Dedifferentiated amniotic fluid mesenchymal stem cell (primary cell): Measurements from ENCODE around the gene OTOP3.
"Not testable (repeated sequence)": the region's sequence is repeated elsewhere in the genome, so short reads cannot be mapped to it uniquely, and the experiment has no call there.

Source experiments
- DNase-seq: peaks from one replicate; pipeline ENCODE4 v3.0.0-alpha.2; 2016; ENCODE audit errors: extremely low spot score

The OTOP3 gene, protein sequence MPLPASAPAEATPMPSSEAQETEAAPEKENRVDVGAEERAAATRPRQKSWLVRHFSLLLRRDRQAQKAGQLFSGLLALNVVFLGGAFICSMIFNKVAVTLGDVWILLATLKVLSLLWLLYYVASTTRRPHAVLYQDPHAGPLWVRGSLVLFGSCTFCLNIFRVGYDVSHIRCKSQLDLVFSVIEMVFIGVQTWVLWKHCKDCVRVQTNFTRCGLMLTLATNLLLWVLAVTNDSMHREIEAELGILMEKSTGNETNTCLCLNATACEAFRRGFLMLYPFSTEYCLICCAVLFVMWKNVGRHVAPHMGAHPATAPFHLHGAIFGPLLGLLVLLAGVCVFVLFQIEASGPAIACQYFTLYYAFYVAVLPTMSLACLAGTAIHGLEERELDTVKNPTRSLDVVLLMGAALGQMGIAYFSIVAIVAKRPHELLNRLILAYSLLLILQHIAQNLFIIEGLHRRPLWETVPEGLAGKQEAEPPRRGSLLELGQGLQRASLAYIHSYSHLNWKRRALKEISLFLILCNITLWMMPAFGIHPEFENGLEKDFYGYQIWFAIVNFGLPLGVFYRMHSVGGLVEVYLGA

DNA sequence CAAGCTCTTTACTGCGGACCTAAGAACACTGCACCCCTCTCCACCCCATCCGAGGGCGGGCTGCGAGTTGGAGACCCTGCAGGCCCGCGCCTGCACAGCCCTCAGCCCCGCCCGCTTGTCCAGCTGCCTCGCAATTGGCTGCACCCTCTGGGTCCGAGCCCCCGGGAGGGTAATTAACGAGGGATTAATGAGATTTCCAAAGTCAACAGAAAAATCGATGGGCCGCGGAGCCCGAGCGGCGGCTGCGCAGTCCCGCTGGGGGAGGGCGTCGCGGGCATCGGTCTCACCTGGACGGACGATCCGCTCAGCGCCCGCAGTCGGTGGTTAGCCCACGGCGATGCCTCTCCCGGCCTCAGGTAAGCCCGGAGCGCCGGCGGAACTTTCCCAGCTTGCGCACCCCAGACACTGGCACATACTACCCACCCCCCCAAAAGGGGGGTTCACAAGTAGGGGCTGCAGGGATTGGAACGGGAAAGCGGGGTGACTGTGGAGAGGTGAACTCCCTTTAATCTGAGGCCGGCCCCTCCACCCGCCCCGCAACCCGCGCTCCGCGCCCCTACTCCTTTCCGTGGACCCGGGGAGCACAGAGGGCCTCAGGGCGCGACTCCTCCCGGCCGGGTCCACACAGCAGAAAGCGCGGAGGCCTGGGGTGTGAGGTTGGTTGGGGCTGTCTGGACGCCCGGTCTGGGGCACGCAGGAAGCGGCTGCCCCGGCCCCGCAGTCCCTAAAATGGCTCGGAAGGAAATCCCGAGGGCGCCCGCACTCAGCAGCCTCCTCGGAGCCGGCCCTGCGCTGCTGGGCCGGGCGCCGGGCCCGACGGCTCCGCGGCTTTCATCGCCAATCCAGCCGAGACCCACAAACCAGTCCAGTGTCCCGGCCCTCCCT is at the start of gene OTOP3:
OTOP3 (plus strand) TSS at position 314 of the 885 bp plus-strand sequence; CDS start at position 338, 24 bp downstream.
- DNase-seq, result no peak

DNA sequence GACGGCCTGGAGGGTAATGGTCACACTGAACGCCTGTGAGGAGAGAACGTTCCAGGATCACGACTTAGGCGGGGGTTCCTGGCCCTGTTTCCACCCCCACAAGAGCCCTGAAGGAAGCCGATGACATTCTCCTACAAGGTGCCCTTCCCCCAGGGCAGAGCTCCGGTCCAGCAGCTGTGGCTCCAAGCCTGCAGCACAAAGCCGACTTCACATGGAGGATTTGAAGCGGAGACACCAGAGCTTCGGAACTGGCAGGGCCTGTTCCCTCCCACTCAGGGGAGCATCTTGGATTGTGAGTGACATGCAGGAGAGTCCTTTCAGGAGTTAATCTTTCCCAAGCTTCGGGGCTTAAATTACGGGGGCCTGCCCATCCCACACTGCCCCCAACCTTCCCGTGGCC is 47.2 kb upstream of the OTOP3 start:
- no peak for DNase-seq

DNA sequence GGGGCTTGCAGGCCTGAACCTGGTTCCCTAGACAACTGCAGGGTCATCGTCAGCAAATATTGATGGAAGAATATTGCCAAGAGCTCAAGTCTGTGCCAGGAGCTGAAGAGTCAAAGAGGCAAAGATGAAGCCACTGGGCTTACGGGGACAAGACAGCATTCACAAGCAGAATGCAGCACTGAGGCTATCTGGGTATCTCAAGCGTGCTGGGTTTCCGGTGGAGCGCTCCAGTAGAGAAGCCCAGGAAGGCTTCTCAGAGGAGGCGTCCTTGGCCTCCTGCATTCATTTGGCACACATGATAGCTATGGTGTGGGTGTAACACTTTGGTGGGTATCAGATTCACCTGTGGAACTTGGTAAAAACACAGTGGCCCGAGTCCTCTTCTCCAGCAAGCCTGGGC is 45.1 kb upstream of the OTOP3 start:
- no peak for DNase-seq

DNA sequence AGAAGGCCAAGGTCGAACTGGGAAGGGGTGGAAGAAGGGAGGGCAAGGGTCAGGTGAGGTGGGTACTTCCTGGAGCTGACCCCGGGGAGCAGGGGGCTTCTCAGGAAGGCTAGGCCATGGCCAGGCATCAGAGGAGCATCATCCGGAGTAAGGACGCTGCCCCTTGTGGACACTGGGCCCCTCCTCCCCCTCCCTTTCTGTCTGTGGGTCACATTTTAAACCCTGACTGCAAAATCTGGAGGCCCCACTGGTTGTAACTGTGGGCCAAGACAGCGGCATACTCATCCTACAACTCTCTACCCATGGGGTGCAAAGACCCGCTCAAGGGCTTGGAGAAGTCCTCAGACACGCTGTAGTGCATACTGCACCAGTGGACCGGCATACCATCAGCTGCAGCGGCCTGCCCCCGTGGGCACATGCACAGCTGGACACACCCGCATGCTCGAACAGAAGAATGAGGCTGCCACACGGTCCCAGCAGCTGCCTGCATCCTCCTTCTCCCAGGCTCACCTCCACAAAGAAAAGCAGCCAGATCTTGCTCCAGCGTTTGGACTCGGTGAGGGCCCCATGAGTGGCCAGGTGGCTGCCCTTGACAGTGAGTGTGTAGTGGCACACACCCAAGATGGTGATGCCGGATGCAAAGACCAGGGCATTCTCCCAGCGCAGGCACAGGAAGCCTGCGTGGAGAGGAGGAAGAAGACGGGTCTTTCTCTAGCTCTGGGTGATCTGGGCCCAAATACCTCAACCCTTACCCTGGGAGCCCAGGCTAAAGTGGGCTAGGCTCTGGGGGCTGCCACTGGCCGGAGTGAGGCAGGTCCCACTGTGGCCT is 43.5 kb upstream of the OTOP3 start:
- no peak for DNase-seq

DNA sequence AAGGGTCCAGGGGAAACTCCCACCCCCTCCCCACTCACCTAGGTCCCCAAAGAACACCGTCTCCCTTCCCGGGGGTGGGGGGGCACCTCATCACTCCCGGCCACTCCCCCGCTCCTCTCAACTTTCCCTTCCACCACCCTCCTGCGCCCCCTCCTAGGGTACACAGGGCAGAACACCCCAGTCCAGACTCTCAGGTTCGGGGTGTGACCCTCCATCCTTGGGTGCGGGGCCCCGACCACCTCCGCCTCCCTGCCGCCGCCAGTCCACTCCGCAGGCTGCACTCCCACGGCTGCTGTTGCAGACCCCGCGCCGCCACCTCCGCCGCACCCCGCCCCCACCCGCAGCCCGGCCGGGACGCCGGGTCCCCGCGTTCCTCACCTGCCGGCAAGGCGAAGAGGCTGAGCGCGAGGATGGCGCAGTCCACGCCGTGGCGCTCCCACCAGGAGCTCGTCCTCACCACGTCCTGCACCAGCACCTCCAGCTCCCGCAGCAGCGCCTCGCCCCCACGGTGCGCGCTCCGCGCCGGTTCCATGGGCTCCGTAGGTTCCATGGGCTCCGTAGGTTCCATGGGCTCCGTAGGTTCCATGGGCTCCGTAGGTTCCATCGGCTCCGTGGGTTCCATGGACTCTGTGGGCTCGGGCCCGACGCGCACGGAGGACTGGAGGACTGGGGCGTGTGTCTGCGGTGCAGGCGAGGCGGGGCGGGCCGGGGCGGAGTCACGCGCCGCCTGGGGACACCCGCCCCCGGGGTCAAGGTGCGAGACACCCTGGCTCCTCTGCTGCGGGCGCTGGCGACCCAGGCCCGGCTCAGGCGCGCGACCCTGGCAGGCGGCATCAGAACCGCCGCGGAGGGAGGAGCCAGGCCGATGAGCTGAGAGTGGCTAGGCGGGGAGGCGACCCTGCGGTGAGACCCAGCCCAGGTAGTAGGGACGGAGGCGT is 42.5 kb upstream of the OTOP3 start, which contains the start of gene FADS6:
FADS6 (minus strand) TSS at position 660 of the 938 bp plus-strand sequence; CDS start at position 622, 38 bp downstream.
- DNase-seq, result no peak

DNA sequence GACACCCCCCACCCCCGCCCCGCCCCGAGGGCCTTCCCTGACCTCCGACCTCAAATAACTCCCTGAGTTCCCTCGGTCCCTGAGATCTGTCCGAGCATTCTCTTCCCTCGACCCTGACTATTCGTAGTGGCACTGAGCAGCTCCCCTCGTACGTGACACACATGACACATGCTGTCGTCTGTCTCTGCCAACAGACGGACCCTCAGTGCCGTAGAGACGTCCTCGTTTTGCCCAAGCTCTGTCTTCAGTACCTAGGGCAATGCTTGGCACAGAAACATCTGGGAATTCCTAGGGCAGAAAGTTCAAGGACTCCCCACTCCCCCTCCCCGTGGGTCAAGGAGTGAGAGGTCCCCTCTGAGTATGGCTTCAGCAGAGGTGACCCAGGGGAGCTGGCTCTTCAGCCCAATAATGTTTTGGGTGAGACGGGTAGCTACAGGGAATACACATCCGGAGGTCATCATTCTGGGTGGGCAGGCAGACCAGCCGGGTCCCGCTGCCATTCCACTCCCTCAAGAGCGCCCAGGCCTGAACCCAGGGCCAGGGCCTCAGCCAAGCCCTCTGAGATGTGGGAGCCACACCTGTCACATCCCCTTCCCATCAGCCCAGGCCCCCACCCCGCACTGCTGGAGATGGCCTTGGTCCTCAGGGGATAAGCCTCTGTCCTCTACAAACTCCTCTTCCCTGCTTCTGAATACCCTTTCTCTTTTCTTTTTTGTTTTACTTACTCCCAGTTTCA is 41.6 kb upstream of the OTOP3 start:
- DNase-seq, result no peak

DNA sequence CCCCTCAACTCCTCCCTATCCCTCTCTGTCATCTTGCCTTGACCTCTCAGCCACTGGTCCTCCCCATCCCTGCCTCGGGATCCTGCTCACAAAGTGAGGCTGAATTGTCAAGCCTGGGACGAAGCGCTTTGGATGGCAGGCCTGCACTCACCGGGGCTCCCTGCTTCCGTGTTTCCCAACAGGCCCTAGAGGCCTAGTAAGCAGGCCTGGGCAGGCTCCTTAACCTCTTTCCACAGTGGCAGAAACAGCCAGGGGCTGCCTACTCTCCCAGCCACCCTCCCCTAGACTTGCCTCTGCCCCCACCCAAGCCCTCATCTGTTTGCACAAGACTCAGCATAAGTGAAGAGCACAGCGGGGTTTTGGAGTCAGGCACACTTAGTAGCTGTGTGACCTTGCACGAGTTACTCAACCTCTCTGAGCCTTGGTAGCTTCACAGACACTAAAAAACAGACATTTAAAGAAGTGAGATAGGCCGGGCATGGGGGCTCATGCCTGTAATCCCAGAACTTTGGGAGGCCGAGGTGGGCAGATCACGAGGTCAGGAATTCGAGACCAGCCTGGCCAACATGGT is 37.2 kb upstream of the OTOP3 start:
- no peak for DNase-seq

DNA sequence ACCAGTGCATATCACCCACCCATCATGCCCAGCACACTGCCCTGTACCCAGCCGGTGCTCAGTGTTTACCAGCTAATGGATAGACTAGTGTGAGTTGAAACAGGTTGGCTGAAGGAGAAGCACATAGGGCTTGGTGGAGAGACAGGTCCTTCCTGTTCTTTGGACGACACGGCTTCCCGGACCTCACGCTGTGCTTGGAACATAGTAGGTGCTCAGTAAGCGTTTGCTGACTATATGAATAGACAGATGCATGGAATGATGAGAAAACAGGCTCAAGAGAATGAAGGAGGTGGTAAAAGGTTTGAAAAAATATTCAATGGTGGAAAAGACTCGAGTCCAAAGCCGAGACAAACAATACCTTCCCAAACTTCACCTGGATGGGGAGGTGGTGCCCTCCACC is 35.5 kb upstream of the OTOP3 start:
- DNase-seq, result no peak

DNA sequence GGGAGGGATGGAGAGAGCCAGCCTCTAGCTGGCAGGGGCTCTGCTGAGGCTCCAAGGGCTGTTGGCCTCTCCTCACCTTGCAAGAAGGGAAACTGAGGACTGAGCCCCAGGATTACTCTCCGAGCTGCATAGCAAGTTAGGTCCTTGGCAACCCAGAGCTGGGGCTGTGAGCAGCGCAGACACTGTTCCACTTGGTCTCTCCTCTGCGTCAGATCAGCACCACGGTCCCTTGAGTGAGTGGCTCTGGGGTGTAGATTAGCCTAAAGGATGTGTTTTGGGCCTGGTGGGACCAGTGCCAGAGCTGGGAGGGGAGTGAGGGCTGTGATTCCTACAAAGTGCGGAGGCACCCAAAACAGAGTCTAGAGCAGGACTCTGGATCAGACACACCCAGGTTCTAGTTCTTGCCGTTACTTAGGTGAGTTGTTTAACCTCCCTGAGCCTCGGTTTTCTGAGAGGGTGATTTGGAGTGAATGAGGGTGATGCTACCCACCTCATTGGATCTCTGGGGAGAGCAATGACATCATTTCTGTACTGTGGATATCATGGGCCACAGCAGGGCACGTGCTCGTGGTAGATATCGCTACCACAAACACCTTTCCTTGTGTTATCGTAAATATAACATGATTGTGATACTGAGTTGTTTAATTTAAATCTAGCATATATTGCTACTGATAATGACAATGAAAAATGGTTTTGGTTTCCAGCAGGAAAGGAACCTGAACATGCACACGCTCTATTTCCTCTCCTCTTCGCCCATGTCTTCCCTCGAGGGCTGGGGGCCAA is 34.2 kb upstream of the OTOP3 start:
- DNase-seq, result no peak

DNA sequence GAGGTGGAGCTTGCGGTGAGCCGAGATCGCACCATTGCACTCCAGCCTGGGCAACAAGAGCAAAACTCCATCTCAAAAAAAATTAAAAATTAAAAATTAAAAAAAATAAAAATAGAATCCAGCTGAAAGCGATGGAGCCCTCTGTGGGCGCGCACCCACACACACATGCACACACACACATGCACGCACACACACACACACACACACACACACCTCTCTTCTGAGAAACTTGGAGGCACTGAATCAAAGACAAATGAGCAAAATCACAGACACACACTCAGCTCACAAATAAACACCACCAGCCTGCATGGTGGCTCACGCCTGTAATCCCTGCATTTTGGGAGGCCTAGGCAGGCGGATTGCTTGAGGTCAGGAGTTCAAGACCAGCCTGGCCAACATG is 32.7 kb upstream of the OTOP3 start:
- no peak for DNase-seq

DNA sequence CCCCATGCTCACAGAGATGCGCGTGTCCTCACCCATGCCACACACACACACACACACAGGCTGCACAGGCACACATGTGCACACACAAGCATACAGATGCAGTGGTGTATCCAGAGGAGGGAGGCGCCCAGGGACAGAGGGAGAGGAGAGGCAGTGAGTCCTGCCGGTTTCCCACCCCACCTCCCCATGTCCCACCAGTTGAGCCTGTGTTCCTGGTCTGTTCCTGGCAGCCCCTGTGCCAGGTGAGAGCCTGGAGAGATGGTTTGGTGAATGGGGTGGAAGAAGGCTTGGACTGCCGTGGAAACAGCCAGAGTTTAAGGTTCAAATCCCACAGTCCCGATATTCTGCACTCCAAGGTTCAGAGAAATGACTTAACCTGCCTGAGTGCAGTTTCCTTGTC is 32.0 kb upstream of the OTOP3 start:
- no peak for DNase-seq

DNA sequence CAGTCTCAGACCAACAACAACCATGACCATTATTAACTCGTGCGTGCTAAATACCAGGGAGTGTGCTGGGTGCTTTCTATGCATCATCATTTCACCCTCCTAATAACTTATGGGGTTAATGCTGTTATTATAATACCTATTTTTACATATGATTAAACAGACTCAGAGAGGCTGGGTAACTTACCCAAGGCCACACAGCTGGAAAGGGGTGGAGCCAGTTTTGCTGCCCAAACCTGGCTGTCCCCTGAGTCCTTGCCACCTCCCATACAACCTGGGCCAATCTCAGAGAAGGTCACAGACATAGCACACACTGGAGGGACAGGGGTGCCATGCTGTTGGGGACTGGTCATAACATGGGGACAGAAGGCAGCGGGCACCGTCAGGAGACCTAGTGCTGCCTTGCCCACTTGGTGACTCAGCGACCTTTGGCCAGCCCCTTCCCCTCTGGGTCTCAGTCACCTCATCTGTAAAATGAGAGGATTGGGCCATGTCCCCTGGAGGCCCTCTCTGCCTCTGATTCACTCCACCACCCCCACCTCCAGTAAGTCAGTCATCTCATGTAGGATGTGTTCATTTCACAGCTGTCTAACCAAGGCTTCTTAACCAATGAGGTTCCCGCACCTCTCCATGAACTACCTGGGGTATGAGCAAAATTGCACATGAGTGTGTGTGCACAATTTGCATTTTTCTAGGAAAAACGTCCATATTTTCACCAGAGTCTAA is 30.9 kb upstream of the OTOP3 start:
- DNase-seq, result no peak

DNA sequence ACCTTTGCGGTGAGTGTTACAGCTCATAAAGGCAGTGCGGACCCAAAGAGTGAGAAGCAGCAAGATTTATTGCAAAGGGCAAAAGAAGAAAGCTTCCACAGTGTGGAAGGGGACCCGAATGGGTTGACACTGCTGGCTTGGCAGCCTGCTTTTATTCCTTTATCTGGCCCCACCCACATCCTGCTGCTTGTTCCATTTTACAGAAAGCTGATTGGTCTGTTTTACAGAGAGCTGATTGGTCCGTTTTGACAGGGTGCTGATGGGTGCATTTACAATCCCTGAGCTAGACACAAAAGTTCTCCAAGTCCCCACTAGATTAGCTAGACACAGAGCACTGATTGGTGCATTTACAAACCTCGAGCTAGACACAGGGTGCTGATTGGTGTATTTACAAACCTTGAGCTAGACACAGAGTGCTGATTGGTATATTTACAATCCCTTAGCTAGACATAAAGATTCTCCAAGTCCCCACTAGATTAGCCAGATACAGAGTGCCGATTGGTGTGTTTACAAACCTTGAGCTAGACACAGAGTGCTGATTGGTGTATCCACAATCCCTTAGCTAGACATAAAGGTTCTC is 29.4 kb upstream of the OTOP3 start:
- not testable (repeated sequence) for DNase-seq

DNA sequence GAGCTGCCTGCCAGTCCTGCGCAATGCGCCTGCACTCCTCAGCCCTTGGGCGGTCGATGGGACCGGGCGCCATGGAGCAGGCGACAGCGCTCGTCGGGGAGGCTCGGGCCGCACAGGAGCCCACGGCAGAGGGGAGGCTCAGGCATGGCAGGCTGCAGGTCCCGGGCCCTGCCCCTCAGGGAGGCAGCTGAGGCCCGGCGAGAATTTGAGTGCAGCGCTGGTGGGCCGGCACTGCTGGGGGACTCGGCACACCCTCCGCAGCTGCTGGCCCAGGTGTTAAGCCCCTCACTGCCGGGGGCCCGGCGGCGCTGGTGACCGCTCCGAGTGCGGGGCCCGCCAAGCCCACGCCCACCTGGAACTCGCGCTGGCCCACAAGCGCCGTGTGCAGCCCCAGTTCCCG is 28.7 kb upstream of the OTOP3 start:
- DNase-seq, result no peak

DNA sequence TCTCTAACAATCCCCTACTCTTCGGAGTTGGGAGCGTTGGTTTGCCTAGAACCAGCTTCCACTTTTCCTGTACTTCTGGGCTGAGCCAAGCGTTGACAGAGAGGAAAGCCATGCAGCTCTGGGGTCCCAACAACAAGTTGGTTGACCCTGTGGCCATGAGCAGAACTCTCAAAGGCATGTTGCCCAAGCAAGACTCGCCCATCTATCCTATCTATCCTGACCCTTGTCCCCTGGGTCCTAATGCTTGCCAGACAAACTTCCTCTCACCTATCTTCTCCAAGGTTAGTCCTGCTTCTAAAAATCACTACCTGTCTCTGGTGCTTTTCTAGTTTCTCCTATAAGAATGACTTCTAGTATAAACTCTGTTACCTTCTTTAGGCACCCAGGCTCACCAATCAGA is 26.6 kb upstream of the OTOP3 start:
- not testable (repeated sequence) for DNase-seq

DNA sequence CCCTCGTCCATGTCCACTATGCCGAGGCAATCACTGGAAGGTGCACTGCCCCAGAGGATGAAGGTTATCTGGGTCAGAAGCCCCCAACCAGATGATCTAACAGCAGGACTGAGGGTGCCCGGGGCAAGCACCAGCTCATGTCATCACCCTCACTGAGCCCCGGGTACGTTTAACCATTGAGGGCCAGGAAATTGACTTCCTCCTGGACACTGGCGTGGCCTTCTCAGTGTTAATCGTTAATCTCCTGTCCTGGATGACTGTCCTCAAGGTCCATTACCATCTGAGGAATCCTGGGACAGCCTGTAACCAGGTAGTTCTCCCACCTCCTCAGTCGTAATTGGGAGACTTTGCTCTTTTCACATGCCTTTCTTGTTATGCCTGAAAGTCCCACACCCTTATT is 24.3 kb upstream of the OTOP3 start:
- not testable (repeated sequence) for DNase-seq

DNA sequence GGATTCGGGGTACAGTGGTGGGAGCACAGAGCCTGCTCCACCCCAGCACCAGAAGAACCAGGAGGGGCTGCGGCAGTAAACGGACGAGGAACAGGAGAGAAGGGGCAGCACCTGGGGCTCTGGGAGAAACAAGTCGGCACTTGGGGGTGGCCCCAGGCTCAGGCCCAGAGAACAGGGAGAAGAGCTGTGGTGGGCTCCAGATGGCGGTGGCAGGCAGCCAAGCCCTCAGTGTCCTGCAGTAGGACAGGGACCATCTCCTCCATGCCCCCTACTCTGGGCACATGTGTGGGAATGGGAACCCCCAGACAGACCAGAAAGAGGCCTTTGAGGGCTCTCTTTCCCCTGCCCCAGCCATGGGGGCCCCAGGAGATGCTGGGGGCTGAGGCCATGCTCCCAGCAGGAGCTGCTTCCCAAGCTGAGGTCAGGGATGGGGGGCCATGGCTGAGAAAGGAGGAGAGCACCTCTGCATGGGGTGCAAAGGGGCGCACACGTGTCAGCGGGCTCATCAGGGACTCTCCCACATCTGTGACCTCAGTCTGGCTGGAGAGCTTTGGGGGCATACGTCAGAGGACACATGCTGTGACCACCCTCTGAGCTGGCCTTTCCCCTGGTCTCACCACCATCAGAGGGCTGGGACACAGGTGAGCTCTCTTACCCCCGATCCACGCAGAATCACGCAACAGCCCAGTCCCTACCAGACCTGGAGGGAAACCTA is 19.4 kb upstream of the OTOP3 start:
- DNase-seq, result no peak
